ENCODE data around the gene APOBEC2. TPM values are rescaled to one million over a fixed set of nuclear protein-coding genes. Genes with fewer than 3 reads are reported as not detected.

APOBEC2 gene
- total RNA-seq, 1 donor from 2014 or later: 219 TPM

- H3K4me1 ChIP-seq: peaks cover 65% of the 10 kb centered on the region
- H3K9me3 ChIP-seq (replicated peaks): no peaks in the 10 kb centered on the region
- TF ChIP-seq CTCF (IDR thresholded peaks at IDR 0.05; ENCODE audit: borderline replicate concordance): peak; percentile 89
- H3K4me3 ChIP-seq: no peak overlapping the region
- peak overlapping the region; percentile 70 for H3K27ac ChIP-seq (replicated peaks)
- intact Hi-C loops (cut with micrococcal nuclease): no loop called here
- peaks cover 62% of the 10 kb centered on the region for H3K36me3 ChIP-seq
- H3K27me3 ChIP-seq (ENCODE audit: low read depth): no peaks in the 10 kb centered on the region
- DNase-seq: peak; percentile 63
Measured at GRCh38 chr6:41066867-41067304, 13.9 kb downstream of the APOBEC2 start.

GRCh38 chr6:41071501-41071922 is 18.5 kb downstream of the APOBEC2 start:
- H3K27me3 ChIP-seq (ENCODE audit: low read depth): no peaks in the 10 kb centered on the region
- H3K9me3 ChIP-seq (replicated peaks): no peaks in the 10 kb centered on the region
- intact Hi-C loops (cut with micrococcal nuclease): no loop called here
- DNase-seq: no peak
- TF ChIP-seq CTCF (IDR thresholded peaks at IDR 0.05; ENCODE audit: borderline replicate concordance): no peak
- H3K36me3 ChIP-seq: peaks cover 26% of the 10 kb centered on the region
- peak overlapping the region; percentile 94 for H3K4me3 ChIP-seq
- H3K27ac ChIP-seq (replicated peaks): peak overlapping the region; percentile 99
- peaks cover 57% of the 10 kb centered on the region for H3K4me1 ChIP-seq

GRCh38 chr6:41071923-41072835 is 19.2 kb downstream of the APOBEC2 start, which contains the start of gene OARD1:
Gene OARD1, minus strand, starts transcription at chr6:41072356. Its CDS starts 722 bp downstream, at chr6:41071634.
- Histone ChIP-seq H3K27ac (replicated peaks) (peak within 1 kb of the TSS; percentile 99), H3K36me3 (peaks cover 24% of the 10 kb centered on the region), H3K27me3 (ENCODE audit: low read depth) (no peaks in the 10 kb centered on the region), H3K9me3 (replicated peaks) (no peaks in the 10 kb centered on the region), H3K4me3 (peak within 1 kb of the TSS; percentile 94), H3K4me1 (peaks cover 53% of the 10 kb centered on the region)
- intact Hi-C loops (cut with micrococcal nuclease): no loop called here
- TF ChIP-seq CTCF (IDR thresholded peaks at IDR 0.05; ENCODE audit: borderline replicate concordance): no peak
- peak; percentile 99 for DNase-seq

GRCh38 chr6:41072836-41073202 is 19.8 kb downstream of the APOBEC2 start, which contains the start of gene NFYA:
Gene NFYA, plus strand, starts transcription at chr6:41072974. Its CDS starts 6,116 bp downstream, at chr6:41079090.
- Histone ChIP-seq H3K36me3 (peaks cover 18% of the 10 kb centered on the region), H3K9me3 (replicated peaks) (no peaks in the 10 kb centered on the region), H3K27me3 (ENCODE audit: low read depth) (no peaks in the 10 kb centered on the region), H3K4me3 (peak within 1 kb of the TSS; percentile 94), H3K4me1 (peaks cover 52% of the 10 kb centered on the region), H3K27ac (replicated peaks) (peak within 1 kb of the TSS; percentile 99)
- no peak for DNase-seq
- intact Hi-C loops (cut with micrococcal nuclease): no loop called here
- TF ChIP-seq CTCF (IDR thresholded peaks at IDR 0.05; ENCODE audit: borderline replicate concordance): no peak

GRCh38 chr6:41073203-41073967 is 20.4 kb downstream of the APOBEC2 start:
- Histone ChIP-seq H3K36me3 (peaks cover 14% of the 10 kb centered on the region), H3K27me3 (ENCODE audit: low read depth) (no peaks in the 10 kb centered on the region), H3K4me3 (peak overlapping the region; percentile 94), H3K27ac (replicated peaks) (peak overlapping the region; percentile 99), H3K9me3 (replicated peaks) (no peaks in the 10 kb centered on the region), H3K4me1 (peaks cover 52% of the 10 kb centered on the region)
- intact Hi-C loops (cut with micrococcal nuclease): no loop called here
- DNase-seq: peak; percentile 86
- peak; percentile 53 for TF ChIP-seq CTCF (IDR thresholded peaks at IDR 0.05; ENCODE audit: borderline replicate concordance)
